ENCODE data around the gene PI4KB. TPM values are rescaled to one million over a fixed set of nuclear protein-coding genes. Genes with fewer than 3 reads are reported as not detected.

PI4KB gene
- total and polyA plus RNA-seq, 2 of the 13 experiments (the other 11 are each of a cell fraction or from before 2014, with no cell fraction given), result 19.5 to 29.3 TPM

GRCh38 chr1:151254217-151255213, 72.7 kb downstream of the PI4KB start, which contains the start of gene PSMD4 (continued):
- peak; percentile 79 for TF ChIP-seq IRF9 (CRISPR knock-in tag; IDR thresholded peaks at IDR 0.05; ENCODE audit: borderline replicate concordance)
- peak; percentile 53; the same call in 1 of the 2 replicates for TF ChIP-seq ZNF280B (CRISPR knock-in tag; IDR thresholded peaks at IDR 0.05; ENCODE audit: borderline replicate concordance)
- peak; percentile 84 for TF ChIP-seq ZNF574 (CRISPR knock-in tag; IDR thresholded peaks at IDR 0.05)
- peak; percentile 97 for TF ChIP-seq POLR2AphosphoS5 (IDR thresholded peaks at IDR 0.05; ENCODE audit: low read depth, low read length)
- TF ChIP-seq SOX6 (IDR thresholded peaks at IDR 0.05), result no peak
- peak; percentile 43 for TF ChIP-seq SOX6 (CRISPR knock-in tag; IDR thresholded peaks at IDR 0.05)
- peak; percentile 13; the same call in 1 of the 2 replicates for TF ChIP-seq CBX5 (CRISPR knock-in tag; IDR thresholded peaks at IDR 0.05; ENCODE audit: borderline replicate concordance)
- peak; percentile 70; the same call in 1 of the 2 replicates for TF ChIP-seq ZNF501 (CRISPR knock-in tag; IDR thresholded peaks at IDR 0.05)
- peak; percentile 97 for TF ChIP-seq NFYB (CRISPR knock-in tag; IDR thresholded peaks at IDR 0.05)
- 0 out of 2 replicates have a peak, but pooled peaks have one; percentile 55 for TF ChIP-seq ZNF556 (CRISPR knock-in tag; IDR thresholded peaks at IDR 0.05; ENCODE audit: borderline replicate concordance)
- no peak for TF ChIP-seq ZNF432 (CRISPR knock-in tag; IDR thresholded peaks at IDR 0.05; ENCODE audit: borderline replicate concordance)
- TF ChIP-seq ZNF644 (CRISPR knock-in tag; IDR thresholded peaks at IDR 0.05; ENCODE audit: low read depth), result no peak
- TF ChIP-seq HOXA3 (CRISPR knock-in tag; IDR thresholded peaks at IDR 0.05), result peak; percentile 71; the same call in 1 of the 2 replicates
- peak; percentile 59; the same call in 1 of the 2 replicates for TF ChIP-seq ELF4 (CRISPR knock-in tag; IDR thresholded peaks at IDR 0.05; ENCODE audit: borderline replicate concordance)
- TF ChIP-seq IRF2 (CRISPR knock-in tag; IDR thresholded peaks at IDR 0.05), result peak; percentile 71
- TF ChIP-seq CREM (IDR thresholded peaks at IDR 0.05), result peak; percentile 86
- TF ChIP-seq CREM (CRISPR knock-in tag; IDR thresholded peaks at IDR 0.05), result no peak
- peak; percentile 58; the same call in 1 of the 2 replicates for TF ChIP-seq IKZF5 (CRISPR knock-in tag; IDR thresholded peaks at IDR 0.05)
- 0 out of 2 replicates have a peak, but pooled peaks have one; percentile 57 for TF ChIP-seq ZSCAN12 (CRISPR knock-in tag; IDR thresholded peaks at IDR 0.05)
- peak; percentile 65; the same call in 1 of the 2 replicates for TF ChIP-seq MYC (CRISPR knock-in tag; IDR thresholded peaks at IDR 0.05; ENCODE audit: borderline replicate concordance)
- TF ChIP-seq AHR (CRISPR knock-in tag; IDR thresholded peaks at IDR 0.05), result 0 out of 2 replicates have a peak, but pooled peaks have one; percentile 21
- TF ChIP-seq ZMYM4 (CRISPR knock-in tag; IDR thresholded peaks at IDR 0.05), result peak; percentile 78
- peak; percentile 69; the same call in 1 of the 2 replicates for TF ChIP-seq ZBTB38 (CRISPR knock-in tag; IDR thresholded peaks at IDR 0.05)

Measured in HepG2 (cell line).